HEK293 (cell line): ENCODE results near the gene RHBDF2.

Experiments
- CTCF ChIA-PET: fragments of 350-600 bp; formaldehyde crosslinking; extraction: SDS; loops from one replicate; lab custom pipeline; 2021; ENCODE audit warnings: antibody characterized with exemption; lab: Yijun Ruan, JAX
- POLR2A ChIA-PET: fragments of 300-600 bp; formaldehyde crosslinking; extraction: SDS; loops from one replicate; lab custom pipeline; 2020; ENCODE audit warnings: antibody characterized with exemption, inconsistent platforms; lab: Yijun Ruan, JAX
- H3K27ac ChIP-seq: fragments of 200-500 bp; sonication (Bioruptor generic); 2 replicates; pipeline ENCODE4 v1.5.1; 2014; ENCODE audit warnings: low read depth, low read length, control low read depth, inconsistent platforms; ENCODE audit errors: extremely low read depth
- H3K36me3 ChIP-seq, 2 experiments: fragments of 200-500 bp in 1 of 2; sonication (Bioruptor generic) in 1 of 2; 1 replicate in 1 of 2; 2 replicates in 1 of 2; pipeline ENCODE4 v1.5.1; 2014 to 2017; ENCODE audit warnings: inconsistent platforms in 2 of 2, low read length in 2 of 2; ENCODE audit not compliant: control insufficient read depth in 2 of 2, insufficient read depth in 1 of 2
- H3K4me1 ChIP-seq: fragments of 200-500 bp; sonication (Bioruptor generic); 2 replicates; pipeline ENCODE4 v1.5.1; 2014; ENCODE audit warnings: mild to moderate bottlenecking, low read length, inconsistent platforms; ENCODE audit not compliant: control insufficient read depth, insufficient read depth
- H3K4me3 ChIP-seq: 2 replicates; pipeline ENCODE4 v1.5.1; 2011; ENCODE audit warnings: low read depth, mild to moderate bottlenecking, control low read depth, low read length, moderate library complexity
- H3K9me3 ChIP-seq: fragments of 200-500 bp; sonication (Bioruptor generic); 2 replicates; pipeline ENCODE4 v1.5.1; 2014; ENCODE audit warnings: low read depth, low read length, inconsistent platforms; ENCODE audit not compliant: control insufficient read depth, insufficient read depth
- ZFP37 ChIP-seq: fragments of 450-650 bp; formaldehyde crosslinking; IDR thresholded peaks from 2 replicates; pipeline ENCODE4 v1.5.1; 2016; ENCODE audit warnings: missing biosample characterization, missing genetic modification characterization
- ZFP69B ChIP-seq: fragments of 450-650 bp; formaldehyde crosslinking; IDR thresholded peaks from 2 replicates; pipeline ENCODE4 v1.5.1; 2016; ENCODE audit warnings: missing biosample characterization, missing genetic modification characterization
- ZNF121 ChIP-seq: fragments of 450-650 bp; formaldehyde crosslinking; IDR thresholded peaks from 2 replicates; pipeline ENCODE4 v1.5.1; 2016; ENCODE audit warnings: missing biosample characterization, missing genetic modification characterization
- ZNF214 ChIP-seq: fragments of 450-650 bp; formaldehyde crosslinking; IDR thresholded peaks from 2 replicates; pipeline ENCODE4 v1.5.1; 2017; ENCODE audit warnings: missing biosample characterization, mild to moderate bottlenecking, missing genetic modification characterization, borderline replicate concordance
- ZNF341 ChIP-seq: fragments of 450-650 bp; formaldehyde crosslinking; IDR thresholded peaks from 2 replicates; pipeline ENCODE4; 2016; ENCODE audit warnings: low read depth, missing biosample characterization, missing genetic modification characterization
- ZNF362 ChIP-seq: fragments of 450-650 bp; formaldehyde crosslinking; IDR thresholded peaks from 2 replicates; pipeline ENCODE4 v1.5.1; 2016; ENCODE audit warnings: missing biosample characterization, missing genetic modification characterization
- ZNF571 ChIP-seq: fragments of 450-650 bp; formaldehyde crosslinking; IDR thresholded peaks from 2 replicates; pipeline ENCODE4 v1.5.0; 2017; ENCODE audit warnings: missing biosample characterization, missing genetic modification characterization
- ZNF600 ChIP-seq: fragments of 450-650 bp; formaldehyde crosslinking; IDR thresholded peaks from 2 replicates; pipeline ENCODE4 v1.5.1; 2016; ENCODE audit warnings: missing biosample characterization, missing genetic modification characterization
- TF ChIP-seq, protein P1 (sequence below): fragments of 450-650 bp; formaldehyde crosslinking; IDR thresholded peaks from 2 replicates; pipeline ENCODE4 v1.5.1; 2016; ENCODE audit warnings: missing biosample characterization, missing genetic modification characterization
- TF ChIP-seq, protein P2 (sequence below): fragments of 450-650 bp; formaldehyde crosslinking; optimal IDR thresholded peaks from 2 replicates; pipeline ENCODE3; 2016; ENCODE audit warnings: missing biosample characterization, mild to moderate bottlenecking, missing genetic modification characterization
- TF ChIP-seq, protein P3 (sequence below): fragments of 450-650 bp; formaldehyde crosslinking; IDR thresholded peaks from 2 replicates; pipeline ENCODE4 v1.5.1; 2016; ENCODE audit warnings: missing biosample characterization, missing genetic modification characterization
- TF ChIP-seq, protein P4 (sequence below): fragments of 450-650 bp; formaldehyde crosslinking; conservative IDR thresholded peaks from 2 replicates; pipeline ENCODE4 v1.5.1; 2016; ENCODE audit warnings: low read depth, missing biosample characterization, missing genetic modification characterization

Gene RHBDF2

DNA sequence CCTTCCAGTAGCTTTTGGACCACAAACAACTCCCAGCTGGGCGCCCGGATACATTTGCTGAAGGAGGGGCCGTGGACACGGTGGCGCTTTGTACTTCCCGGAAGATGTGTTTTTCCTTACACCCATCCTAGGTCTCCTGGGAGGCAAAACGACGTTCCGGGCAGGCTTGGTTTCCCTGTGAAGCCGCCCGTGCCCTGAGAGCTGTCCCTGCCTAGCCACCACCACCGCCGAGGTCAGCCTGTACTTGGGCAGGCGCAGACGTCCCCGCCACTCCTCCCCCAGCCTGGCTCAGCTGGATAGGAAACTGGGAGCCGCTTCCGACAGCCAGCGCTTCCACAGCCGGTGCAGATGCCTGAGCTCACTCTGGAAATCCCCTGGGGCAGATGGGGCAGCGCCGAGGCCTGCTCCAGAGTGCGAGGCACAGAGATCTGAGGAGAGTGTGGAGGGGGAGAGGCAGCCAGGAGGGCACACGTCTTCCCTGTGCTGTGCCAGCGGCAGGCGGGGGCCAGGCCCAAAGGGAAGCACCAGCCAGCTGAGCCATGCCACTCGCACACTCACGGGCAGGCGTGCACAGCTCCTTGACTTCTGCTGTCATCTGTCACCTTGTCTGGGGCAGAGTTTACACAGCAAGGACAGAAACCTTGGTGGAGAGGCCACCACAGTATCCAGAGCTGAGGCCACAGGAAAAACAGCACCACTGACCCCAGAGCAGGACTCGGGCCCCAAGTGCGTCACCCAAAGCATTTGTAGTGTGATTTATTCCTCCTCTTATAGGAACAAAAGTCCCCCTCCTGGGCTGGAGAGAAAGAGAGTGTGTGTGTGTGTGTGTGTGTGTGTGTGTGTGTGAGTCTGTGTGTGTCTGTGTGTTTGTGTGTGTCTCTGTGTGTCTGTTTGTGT is 3.0 kb downstream of the RHBDF2 start (continued):
- TF ChIP-seq, protein P1, sequence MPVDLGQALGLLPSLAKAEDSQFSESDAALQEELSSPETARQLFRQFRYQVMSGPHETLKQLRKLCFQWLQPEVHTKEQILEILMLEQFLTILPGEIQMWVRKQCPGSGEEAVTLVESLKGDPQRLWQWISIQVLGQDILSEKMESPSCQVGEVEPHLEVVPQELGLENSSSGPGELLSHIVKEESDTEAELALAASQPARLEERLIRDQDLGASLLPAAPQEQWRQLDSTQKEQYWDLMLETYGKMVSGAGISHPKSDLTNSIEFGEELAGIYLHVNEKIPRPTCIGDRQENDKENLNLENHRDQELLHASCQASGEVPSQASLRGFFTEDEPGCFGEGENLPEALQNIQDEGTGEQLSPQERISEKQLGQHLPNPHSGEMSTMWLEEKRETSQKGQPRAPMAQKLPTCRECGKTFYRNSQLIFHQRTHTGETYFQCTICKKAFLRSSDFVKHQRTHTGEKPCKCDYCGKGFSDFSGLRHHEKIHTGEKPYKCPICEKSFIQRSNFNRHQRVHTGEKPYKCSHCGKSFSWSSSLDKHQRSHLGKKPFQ (tag by site-specific recombination) = peak; percentile 71
- TF ChIP-seq, protein P2, sequence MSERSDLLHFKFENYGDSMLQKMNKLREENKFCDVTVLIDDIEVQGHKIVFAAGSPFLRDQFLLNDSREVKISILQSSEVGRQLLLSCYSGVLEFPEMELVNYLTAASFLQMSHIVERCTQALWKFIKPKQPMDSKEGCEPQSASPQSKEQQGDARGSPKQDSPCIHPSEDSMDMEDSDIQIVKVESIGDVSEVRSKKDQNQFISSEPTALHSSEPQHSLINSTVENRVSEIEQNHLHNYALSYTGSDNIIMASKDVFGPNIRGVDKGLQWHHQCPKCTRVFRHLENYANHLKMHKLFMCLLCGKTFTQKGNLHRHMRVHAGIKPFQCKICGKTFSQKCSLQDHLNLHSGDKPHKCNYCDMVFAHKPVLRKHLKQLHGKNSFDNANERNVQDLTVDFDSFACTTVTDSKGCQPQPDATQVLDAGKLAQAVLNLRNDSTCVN (tag by site-specific recombination) = peak; percentile 32

DNA sequence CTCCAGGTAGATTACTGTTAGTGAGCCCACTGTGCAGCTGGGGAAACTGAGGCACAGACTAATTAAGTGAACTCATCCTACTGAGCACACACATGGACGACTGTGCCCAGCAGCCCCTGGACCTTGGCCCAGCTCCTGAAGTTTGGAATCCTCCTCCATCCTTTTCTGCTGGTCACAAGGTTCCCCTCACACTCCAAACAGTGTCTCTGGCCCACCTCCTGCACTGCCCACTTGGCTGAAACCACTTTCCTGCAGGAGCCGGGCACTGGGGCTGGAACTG is 3.6 kb downstream of the RHBDF2 start:
- no peak overlapping the region for H3K4me3 ChIP-seq
- ChIA-PET POLR2A (interaction anchor here (1.4 kb wide), 1 partner anchor 59 kb away, joined by 4 read pairs; no protein-coding TSS in a partner anchor), CTCF (interaction anchor here (0.6 to 3.6 kb wide), 4 partner anchors 8 to 92 kb away, joined by 3 to 15 read pairs (median 4); partner anchors contain the start of gene AANAT)
- TF ChIP-seq ZFP37 (tag by site-specific recombination) (no peak), ZFP69B (no peak), ZNF341 (tag by site-specific recombination) (no peak), ZNF214 (tag by site-specific recombination) (no peak), ZNF571 (no peak)
- TF ChIP-seq, protein P3, sequence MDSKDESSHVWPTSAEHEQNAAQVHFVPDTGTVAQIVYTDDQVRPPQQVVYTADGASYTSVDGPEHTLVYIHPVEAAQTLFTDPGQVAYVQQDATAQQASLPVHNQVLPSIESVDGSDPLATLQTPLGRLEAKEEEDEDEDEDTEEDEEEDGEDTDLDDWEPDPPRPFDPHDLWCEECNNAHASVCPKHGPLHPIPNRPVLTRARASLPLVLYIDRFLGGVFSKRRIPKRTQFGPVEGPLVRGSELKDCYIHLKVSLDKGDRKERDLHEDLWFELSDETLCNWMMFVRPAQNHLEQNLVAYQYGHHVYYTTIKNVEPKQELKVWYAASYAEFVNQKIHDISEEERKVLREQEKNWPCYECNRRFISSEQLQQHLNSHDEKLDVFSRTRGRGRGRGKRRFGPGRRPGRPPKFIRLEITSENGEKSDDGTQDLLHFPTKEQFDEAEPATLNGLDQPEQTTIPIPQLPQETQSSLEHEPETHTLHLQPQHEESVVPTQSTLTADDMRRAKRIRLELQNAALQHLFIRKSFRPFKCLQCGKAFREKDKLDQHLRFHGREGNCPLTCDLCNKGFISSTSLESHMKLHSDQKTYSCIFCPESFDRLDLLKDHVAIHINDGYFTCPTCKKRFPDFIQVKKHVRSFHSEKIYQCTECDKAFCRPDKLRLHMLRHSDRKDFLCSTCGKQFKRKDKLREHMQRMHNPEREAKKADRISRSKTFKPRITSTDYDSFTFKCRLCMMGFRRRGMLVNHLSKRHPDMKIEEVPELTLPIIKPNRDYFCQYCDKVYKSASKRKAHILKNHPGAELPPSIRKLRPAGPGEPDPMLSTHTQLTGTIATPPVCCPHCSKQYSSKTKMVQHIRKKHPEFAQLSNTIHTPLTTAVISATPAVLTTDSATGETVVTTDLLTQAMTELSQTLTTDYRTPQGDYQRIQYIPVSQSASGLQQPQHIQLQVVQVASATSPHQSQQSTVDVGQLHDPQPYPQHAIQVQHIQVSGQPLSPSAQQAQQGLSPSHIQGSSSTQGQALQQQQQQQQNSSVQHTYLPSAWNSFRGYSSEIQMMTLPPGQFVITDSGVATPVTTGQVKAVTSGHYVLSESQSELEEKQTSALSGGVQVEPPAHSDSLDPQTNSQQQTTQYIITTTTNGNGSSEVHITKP (tag by site-specific recombination) = peak; percentile 52; the same call in 1 of the 2 replicates
- TF ChIP-seq, protein P4, sequence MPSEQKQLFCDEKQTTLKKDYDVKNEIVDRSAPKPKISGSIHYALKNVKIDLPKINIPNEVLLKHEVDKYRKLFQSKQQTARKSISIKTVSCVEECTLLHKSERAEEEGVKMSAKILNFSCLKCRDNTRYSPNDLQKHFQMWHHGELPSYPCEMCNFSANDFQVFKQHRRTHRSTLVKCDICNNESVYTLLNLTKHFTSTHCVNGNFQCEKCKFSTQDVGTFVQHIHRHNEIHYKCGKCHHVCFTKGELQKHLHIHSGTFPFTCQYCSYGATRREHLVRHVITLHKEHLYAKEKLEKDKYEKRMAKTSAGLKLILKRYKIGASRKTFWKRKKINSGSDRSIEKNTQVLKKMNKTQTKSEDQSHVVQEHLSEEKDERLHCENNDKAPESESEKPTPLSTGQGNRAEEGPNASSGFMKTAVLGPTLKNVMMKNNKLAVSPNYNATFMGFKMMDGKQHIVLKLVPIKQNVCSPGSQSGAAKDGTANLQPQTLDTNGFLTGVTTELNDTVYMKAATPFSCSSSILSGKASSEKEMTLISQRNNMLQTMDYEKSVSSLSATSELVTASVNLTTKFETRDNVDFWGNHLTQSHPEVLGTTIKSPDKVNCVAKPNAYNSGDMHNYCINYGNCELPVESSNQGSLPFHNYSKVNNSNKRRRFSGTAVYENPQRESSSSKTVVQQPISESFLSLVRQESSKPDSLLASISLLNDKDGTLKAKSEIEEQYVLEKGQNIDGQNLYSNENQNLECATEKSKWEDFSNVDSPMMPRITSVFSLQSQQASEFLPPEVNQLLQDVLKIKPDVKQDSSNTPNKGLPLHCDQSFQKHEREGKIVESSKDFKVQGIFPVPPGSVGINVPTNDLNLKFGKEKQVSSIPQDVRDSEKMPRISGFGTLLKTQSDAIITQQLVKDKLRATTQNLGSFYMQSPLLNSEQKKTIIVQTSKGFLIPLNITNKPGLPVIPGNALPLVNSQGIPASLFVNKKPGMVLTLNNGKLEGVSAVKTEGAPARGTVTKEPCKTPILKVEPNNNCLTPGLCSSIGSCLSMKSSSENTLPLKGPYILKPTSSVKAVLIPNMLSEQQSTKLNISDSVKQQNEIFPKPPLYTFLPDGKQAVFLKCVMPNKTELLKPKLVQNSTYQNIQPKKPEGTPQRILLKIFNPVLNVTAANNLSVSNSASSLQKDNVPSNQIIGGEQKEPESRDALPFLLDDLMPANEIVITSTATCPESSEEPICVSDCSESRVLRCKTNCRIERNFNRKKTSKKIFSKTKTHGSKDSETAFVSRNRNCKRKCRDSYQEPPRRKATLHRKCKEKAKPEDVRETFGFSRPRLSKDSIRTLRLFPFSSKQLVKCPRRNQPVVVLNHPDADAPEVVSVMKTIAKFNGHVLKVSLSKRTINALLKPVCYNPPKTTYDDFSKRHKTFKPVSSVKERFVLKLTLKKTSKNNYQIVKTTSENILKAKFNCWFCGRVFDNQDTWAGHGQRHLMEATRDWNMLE (tag by site-specific recombination) = no peak
- H3K36me3 ChIP-seq = no peaks in the 10 kb centered on the region
- H3K27ac ChIP-seq = no peak overlapping the region
- peaks cover 21% of the 10 kb centered on the region for H3K4me1 ChIP-seq
- no peaks in the 10 kb centered on the region for H3K9me3 ChIP-seq

DNA sequence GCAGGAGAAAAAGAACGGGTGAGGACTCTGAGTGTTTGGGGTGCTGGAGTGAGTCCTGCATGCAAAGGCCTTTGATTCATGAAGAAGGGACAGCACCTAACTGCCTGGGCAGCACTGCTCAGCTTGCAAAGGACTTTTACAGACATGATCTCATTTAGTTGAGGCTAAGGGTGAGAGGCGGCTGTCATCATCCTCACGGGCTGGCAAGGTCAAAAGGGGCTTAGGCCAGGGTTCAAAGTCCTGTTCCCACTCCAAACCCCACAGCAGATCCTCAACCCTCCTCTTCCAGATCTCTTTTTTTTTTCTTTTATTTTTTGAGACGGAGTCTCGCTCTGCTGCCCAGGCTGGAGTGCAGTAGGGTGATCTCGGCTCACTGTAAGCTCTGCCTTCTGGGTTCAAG is 4.8 kb downstream of the RHBDF2 start:
- H3K27ac ChIP-seq = no peak overlapping the region
- H3K9me3 ChIP-seq = no peaks in the 10 kb centered on the region
- TF ChIP-seq ZNF362 (tag by site-specific recombination) (no peak), ZNF121 (tag by site-specific recombination) (0 out of 2 replicates have a peak, but pooled peaks have one; percentile 30), ZNF600 (tag by site-specific recombination) (peak; percentile 54)
- no peaks in the 10 kb centered on the region for H3K36me3 ChIP-seq
- peaks cover 16% of the 10 kb centered on the region for H3K4me1 ChIP-seq
- no peak overlapping the region for H3K4me3 ChIP-seq
- ChIA-PET POLR2A (no interaction called here), CTCF (interaction anchor here (0.9 to 1.4 kb wide), 3 partner anchors 10 to 30 kb away, joined by 3 to 7 read pairs (median 5); no protein-coding TSS in a partner anchor)
